Urinary bladder (tissue), 4 donors: ENCODE data around the gene RNU6-1. TPM values are rescaled to one million over a fixed set of nuclear protein-coding genes. Genes with fewer than 3 reads are reported as not detected.

Experiments
- DNase-seq: peaks from one replicate; pipeline ENCODE4 v3.0.0-alpha.2; 2015; ENCODE audit errors: extremely low spot score
- H3K27ac ChIP-seq: one replicate; pipeline ENCODE4 v1.5.1; 2013; ENCODE audit warnings: low read depth, mild to moderate bottlenecking, moderate library complexity
- H3K36me3 ChIP-seq: one replicate; pipeline ENCODE4 v1.6.1; 2013; ENCODE audit warnings: mild to moderate bottlenecking, moderate library complexity; ENCODE audit not compliant: insufficient read depth
- H3K4me1 ChIP-seq: one replicate; pipeline ENCODE4 v1.6.1; 2013; ENCODE audit warnings: mild to moderate bottlenecking, moderate library complexity; ENCODE audit not compliant: insufficient read depth
- H3K4me3 ChIP-seq: one replicate; pipeline ENCODE4 v1.5.1; 2013; ENCODE audit warnings: low read depth, low read length
- WGBS: extraction: QIAGEN DNeasy Blood & Tissue Kit; methylation state at CpG from one replicate; pipeline ENCODE4 v1.1.7; 2013; 5-methylcytosine and 5-hydroxymethylcytosine counted together
- polyA plus RNA-seq: library from polyadenylated mRNA; stranded (reverse); fragments of 200-250 nt; gene quantifications from one replicate; pipeline ENCODE4 v1.2.3, GENCODE V29; 2013
- total RNA-seq: library from RNA; depleted of rRNA; stranded (reverse); fragments of >200 nt; gene quantifications from one replicate; pipeline ENCODE4 v1.2.3, GENCODE V29; 2014
- donor health status: healthy with polysubstance abuse.
- donor health status: healthy.

The RNU6-1 gene
- not detected for total RNA-seq
- polyA plus RNA-seq, result not detected

DNA sequence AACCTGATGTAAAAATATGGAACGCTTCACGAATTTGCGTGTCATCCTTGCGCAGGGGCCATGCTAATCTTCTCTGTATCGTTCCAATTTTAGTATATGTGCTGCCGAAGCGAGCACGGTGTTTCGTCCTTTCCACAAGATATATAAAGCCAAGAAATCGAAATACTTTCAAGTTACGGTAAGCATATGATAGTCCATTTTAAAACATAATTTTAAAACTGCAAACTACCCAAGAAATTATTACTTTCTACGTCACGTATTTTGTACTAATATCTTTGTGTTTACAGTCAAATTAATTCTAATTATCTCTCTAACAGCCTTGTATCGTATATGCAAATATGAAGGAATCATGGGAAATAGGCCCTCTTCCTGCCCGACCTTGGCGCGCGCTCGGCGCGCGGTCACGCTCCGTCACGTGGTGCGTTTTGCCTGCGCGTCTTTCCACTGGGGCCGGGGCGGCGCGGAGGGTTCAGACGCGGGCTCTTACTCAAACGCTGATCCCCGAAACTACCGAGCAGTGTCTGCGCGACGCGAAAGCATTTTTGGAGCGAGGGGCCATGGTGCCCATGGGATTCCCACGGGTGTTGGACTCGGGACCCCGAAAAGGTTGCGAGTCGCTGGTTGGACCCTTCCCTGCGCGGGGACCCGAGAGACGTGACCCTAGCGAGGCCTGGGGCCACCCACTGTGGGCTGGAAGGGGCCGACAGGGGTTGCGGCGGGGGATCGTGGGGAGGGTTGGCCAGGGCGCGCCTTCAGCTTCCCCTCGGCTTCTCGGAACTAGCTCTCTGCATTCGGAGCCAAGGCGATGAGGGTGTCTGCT, at the start of gene RNU6-1:
Gene RNU6-1, minus strand, starts transcription at position 117 of the 820 bp plus-strand sequence.
- DNase-seq, result peak; percentile 83
- peak within 1 kb of the TSS; percentile 91 for H3K27ac ChIP-seq
- no peaks in the 10 kb centered on the region for H3K4me1 ChIP-seq
- WGBS, result under 1% methylated on average over 62 of the region's 62 CpGs
- H3K36me3 ChIP-seq, result no peaks in the 10 kb centered on the region
- H3K4me3 ChIP-seq, result peak within 1 kb of the TSS; percentile 63

DNA sequence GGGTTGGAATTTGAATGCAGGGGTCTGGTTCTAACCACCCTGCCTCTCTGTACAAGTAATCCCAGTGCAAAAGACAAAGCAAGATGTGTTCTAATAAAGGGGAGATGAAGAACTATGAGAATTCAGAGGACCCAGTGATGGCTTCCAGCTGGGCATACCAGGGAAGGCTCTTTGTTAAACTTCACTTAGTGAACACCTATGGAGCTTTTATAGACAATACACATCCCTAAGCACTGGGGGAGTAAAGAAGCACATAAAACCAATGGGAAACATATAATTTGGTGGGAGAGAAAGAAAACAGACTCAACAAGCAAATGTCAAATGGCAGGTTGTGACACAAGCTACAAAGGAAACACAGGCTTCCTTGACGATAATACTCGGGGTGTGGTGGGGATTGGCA, 47.9 kb upstream of the RNU6-1 start:
- WGBS, result 92% methylated on average over 2 of the region's 2 CpGs
- no peaks in the 10 kb centered on the region for H3K36me3 ChIP-seq
- no peak for DNase-seq
- no peak overlapping the region for H3K4me3 ChIP-seq
- H3K27ac ChIP-seq, result no peak overlapping the region
- H3K4me1 ChIP-seq, result no peaks in the 10 kb centered on the region

GRCh38 chr15:67885861-67886260, 46.0 kb upstream of the RNU6-1 start:
- no peaks in the 10 kb centered on the region for H3K4me1 ChIP-seq
- no peak for DNase-seq
- H3K36me3 ChIP-seq, result no peaks in the 10 kb centered on the region
- H3K4me3 ChIP-seq, result no peak overlapping the region
- H3K27ac ChIP-seq, result no peak overlapping the region

- peak overlapping the region; percentile 59 for H3K4me3 ChIP-seq
- no peaks in the 10 kb centered on the region for H3K36me3 ChIP-seq
- 67% methylated on average over 7 of the region's 7 CpGs for WGBS
- H3K27ac ChIP-seq, result peak overlapping the region; percentile 54
- DNase-seq, result no peak
- no peaks in the 10 kb centered on the region for H3K4me1 ChIP-seq
These were observed 45.3 kb upstream of the RNU6-1 start for GRCh38 chr15:67885175-67885523.

DNA sequence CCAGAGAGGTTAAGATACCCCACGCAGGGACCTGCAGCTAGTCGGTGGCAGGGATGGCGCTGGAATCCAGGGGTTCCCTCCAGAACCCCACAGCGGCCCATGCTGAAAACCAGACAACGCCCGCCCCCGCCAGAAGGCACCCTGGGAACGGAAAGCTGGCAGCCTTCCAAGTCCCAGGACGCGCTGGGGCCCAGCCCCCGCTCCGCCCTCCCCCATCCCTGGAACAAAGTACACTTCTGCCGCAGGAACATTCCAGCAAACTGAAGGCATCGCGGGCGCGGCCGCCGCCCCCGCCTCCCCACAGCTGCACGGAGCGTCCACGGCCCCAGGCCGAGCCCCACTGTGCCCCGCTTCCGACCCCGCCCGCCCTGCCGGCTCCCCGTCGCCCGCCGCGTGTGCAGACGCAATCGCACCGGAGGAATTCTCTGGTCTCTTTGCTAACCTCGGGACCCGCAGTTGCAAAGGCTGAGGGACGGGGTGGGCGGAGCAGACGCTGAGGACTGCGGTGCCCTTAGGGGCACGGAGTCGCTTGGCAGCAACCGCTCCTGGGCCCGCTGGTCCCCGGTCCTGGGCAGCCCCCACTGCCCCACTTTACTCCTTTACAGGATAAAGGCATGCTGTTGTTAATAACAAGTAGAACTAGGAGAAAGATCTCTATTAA, 44.8 kb upstream of the RNU6-1 start:
- peak overlapping the region; percentile 54 for H3K27ac ChIP-seq
- H3K4me3 ChIP-seq, result peak overlapping the region; percentile 59
- DNase-seq, result peak; percentile 45
- H3K4me1 ChIP-seq, result no peaks in the 10 kb centered on the region
- 2% methylated on average over 48 of the region's 48 CpGs for WGBS
- H3K36me3 ChIP-seq, result no peaks in the 10 kb centered on the region

DNA sequence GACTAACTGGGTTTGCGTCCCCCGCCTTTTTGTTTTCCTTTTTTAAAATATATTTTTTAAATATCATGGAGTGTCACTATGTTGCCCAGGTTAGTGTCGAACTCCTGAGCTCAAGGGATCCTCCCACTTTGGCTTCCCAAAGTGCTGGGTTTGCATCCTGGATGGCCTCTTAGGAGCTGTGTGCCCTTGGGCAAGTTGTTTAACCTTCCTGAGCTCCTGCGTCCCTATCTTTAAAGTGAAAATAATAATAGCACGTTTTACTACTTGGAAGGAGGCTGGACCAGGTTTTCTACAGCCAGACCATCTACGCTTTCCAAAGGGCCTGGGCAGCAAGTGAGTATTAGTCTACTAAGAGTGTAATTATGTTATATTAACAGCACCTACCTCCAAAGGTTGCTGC, 44.2 kb upstream of the RNU6-1 start:
- DNase-seq, result no peak
- Histone ChIP-seq H3K4me1 (no peaks in the 10 kb centered on the region), H3K36me3 (no peaks in the 10 kb centered on the region), H3K4me3 (no peak overlapping the region), H3K27ac (no peak overlapping the region)
- WGBS, result 64% methylated on average over 6 of the region's 6 CpGs

DNA sequence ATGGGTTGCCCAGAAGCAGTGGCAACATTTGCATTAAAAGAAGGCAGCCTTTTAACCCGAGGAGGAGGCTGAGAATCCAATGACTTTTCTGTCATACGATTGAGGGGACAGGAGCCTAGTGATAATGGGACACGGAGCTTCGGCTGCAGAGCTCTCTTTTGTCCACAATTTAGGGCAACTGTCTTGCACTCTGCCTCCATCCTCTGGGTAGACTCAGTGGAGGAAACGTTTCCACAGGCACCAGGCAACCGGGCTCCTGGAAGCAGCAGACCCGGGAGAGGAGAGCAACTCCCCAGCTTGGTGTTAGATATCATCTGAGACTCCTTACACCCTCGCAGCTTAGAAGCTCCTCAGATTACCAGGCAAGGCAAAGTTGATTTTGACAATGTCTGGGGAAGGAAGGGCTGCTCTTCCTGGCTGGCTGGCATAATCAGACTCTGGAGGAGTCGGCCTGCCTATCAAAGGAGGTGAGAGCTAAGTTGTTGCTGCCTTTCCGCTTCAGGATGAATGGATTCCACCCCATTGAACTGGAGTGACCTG, 43.5 kb upstream of the RNU6-1 start:
- no peak overlapping the region for H3K27ac ChIP-seq
- H3K4me1 ChIP-seq, result no peaks in the 10 kb centered on the region
- H3K36me3 ChIP-seq, result no peaks in the 10 kb centered on the region
- DNase-seq, result no peak
- no peak overlapping the region for H3K4me3 ChIP-seq
- WGBS, result 55% methylated on average over 10 of the region's 10 CpGs

GRCh38 chr15:67882487-67883233, 42.8 kb upstream of the RNU6-1 start:
- DNase-seq, result no peak
- Histone ChIP-seq H3K27ac (no peak overlapping the region), H3K4me3 (no peak overlapping the region), H3K36me3 (no peaks in the 10 kb centered on the region), H3K4me1 (no peaks in the 10 kb centered on the region)
- WGBS, result 70% methylated on average over 8 of the region's 8 CpGs

GRCh38 chr15:67880651-67881182, 40.9 kb upstream of the RNU6-1 start:
- WGBS, result 85% methylated on average over 3 of the region's 3 CpGs
- no peak overlapping the region for H3K4me3 ChIP-seq

DNA sequence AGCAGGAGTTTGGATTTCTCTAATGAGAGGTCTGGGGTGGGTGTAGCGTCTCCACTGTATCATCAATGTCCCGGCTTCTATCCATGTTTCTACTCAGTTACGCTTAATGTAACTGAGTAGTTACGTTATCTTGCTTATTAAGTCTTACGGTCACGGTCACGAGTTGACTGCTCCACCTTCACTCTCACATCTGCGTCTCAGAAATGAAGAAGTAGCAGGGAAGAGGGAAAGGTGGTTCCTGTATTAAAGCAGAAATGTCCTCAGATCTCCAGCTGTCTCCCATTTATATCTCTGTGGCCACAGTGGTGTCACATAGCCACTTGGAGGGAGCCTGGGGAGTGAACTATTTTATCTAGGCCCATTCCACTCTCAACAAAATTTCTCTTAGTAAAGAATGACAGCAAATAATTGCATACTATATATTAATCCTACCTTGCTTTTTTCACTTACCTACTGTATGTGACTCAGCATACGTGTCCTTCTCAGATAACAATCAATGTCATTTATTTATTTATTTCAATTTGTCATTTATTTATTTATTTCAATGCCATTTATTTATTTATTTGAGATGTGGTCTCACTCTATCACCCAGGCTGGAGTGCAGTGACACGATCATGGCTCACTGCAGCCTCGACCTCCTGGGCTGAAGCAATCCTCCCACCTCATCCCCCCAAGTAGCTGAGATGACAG, 39.7 kb upstream of the RNU6-1 start:
- no peaks in the 10 kb centered on the region for H3K4me1 ChIP-seq
- no peak overlapping the region for H3K27ac ChIP-seq
- DNase-seq, result no peak
- H3K36me3 ChIP-seq, result no peaks in the 10 kb centered on the region
- no peak overlapping the region for H3K4me3 ChIP-seq
- 92% methylated on average over 11 of the region's 11 CpGs for WGBS

More at GRCh38 chr15:67880651-67881182, 40.9 kb upstream of the RNU6-1 start:
- Histone ChIP-seq H3K36me3 (no peaks in the 10 kb centered on the region), H3K4me1 (no peaks in the 10 kb centered on the region), H3K27ac (no peak overlapping the region)
- no peak for DNase-seq

DNA sequence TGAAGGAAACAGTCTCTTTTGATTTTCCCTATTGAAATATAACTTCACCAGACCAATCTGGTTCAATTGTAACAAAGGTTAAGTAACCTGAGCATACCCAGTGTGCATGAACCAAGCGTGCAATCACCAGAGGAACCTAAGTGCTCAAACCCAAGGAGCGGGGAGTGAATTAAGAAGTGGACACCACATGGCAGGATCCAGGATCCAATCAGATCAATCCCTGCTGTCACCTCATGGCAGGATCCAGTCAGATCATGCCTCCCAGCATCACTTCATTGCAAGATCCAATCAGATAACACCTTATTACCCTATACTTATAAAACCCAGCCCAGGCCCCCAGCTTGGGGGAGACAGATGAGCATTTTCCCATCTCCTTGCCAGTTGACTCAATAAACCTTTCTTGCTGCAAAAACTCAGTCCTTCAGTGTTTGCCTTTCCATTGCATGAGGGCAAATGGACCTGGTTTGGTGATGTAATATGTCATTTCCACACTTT, 38.9 kb upstream of the RNU6-1 start:
- Histone ChIP-seq H3K36me3 (no peaks in the 10 kb centered on the region), H3K4me1 (no peaks in the 10 kb centered on the region), H3K4me3 (no peak overlapping the region), H3K27ac (no peak overlapping the region)
- DNase-seq, result no peak
- WGBS, result 98% methylated on average over 2 of the region's 2 CpGs

GRCh38 chr15:67873777-67874176, 33.9 kb upstream of the RNU6-1 start:
- Histone ChIP-seq H3K4me3 (no peak overlapping the region), H3K27ac (no peak overlapping the region), H3K36me3 (no peaks in the 10 kb centered on the region), H3K4me1 (no peaks in the 10 kb centered on the region)
- DNase-seq, result no peak
- 94% methylated on average over 3 of the region's 3 CpGs for WGBS

DNA sequence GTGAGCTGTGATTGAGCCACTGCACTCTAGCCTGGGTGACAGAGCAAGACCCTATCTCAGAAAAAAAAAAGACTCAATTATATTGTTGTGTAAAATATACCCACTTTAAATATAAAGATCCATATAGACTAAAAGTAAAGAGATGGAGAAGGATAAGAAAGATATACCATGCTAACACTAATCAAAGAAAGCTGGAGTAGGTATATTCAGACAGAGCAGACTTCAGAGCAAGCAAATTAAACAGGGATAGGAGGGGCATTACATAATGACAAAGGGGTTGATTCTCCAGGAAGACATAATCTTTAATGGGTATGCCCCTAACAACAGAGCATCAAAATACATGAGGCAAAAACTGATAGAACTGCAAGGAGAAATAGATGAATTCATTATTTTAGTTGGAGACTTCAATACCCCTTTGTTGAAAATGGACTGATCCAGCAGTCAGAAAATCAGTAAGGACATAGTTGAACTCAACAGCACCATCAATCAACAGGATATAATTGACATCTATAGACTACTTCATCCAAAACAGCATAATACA, 31.1 kb upstream of the RNU6-1 start:
- Histone ChIP-seq H3K36me3 (no peaks in the 10 kb centered on the region), H3K4me3 (no peak overlapping the region), H3K27ac (no peak overlapping the region), H3K4me1 (no peaks in the 10 kb centered on the region)
- DNase-seq, result no peak
